Body of pancreas (tissue), 4 donors: ENCODE measurements around the gene DCAF7. TPM values are rescaled to one million over a fixed set of nuclear protein-coding genes. Genes with fewer than 3 reads are reported as not detected.

Source experiments
- ATAC-seq: fragments of 150-250 bp; one replicate; pipeline ENCODE4 v1.9.1; 2016
- DNase-seq, 4 donors: peaks; one replicate each; pipeline ENCODE4 v3.0.0-alpha.2; 2019
- H3K27ac ChIP-seq, 4 donors: fragments of 200-600 bp; sonication (generic); 1 replicate in 3 of 4; 2 replicates in 1 of 4; pipeline versions ENCODE4 v1.5.1 to v1.6.1; 2016 to 2019; ENCODE audit warnings: mild to moderate bottlenecking in 1 of 4, mixed read lengths in 1 of 4, moderate library complexity in 1 of 4
- H3K27me3 ChIP-seq, 2 donors: fragments of 200-600 bp; sonication (generic); one replicate each; pipeline ENCODE4 v1.6.0; 2016; ENCODE audit warnings: mild to moderate bottlenecking in 1 of 2
- H3K36me3 ChIP-seq, 2 donors: fragments of 200-600 bp; sonication (generic); replicated peaks in 1 of 2; 2 replicates each; pipeline ENCODE4 v1.5.1; 2016; ENCODE audit warnings: low read depth in 2 of 2; ENCODE audit not compliant: insufficient read depth in 1 of 2
- H3K4me1 ChIP-seq: fragments of 200-600 bp; sonication (generic); one replicate; pipeline ENCODE4 v1.6.0; 2016
- H3K4me3 ChIP-seq, 2 donors: fragments of 200-600 bp; sonication (generic); 1 replicate in 1 of 2; 2 replicates in 1 of 2; pipeline ENCODE4 v1.5.1; 2016 to 2019
- H3K9me3 ChIP-seq, 3 donors: fragments of 200-600 bp; sonication (generic); 1 replicate in 2 of 3; 2 replicates in 1 of 3; pipeline ENCODE4 v1.5.1; 2016
- CTCF ChIP-seq, 7 experiments: fragments of 450-650 bp in 4 of 7; fragments of 200-600 bp in 3 of 7; sonication (generic) in 3 of 7; IDR thresholded peaks; one replicate each; pipeline ENCODE4 v1.5.1; 2016 to 2019; ENCODE audit warnings: antibody characterized with exemption in 7 of 7
- POLR2A ChIP-seq, 3 donors: fragments of 450-650 bp; IDR thresholded peaks; one replicate each; pipeline ENCODE4 v1.6.1; 2016; ENCODE audit warnings: antibody characterized with exemption in 3 of 3, mild to moderate bottlenecking in 2 of 3
- WGBS, 2 donors: methylation state at CpG; one replicate each; pipeline ENCODE4 v1.1.5; 2017; 5-methylcytosine and 5-hydroxymethylcytosine counted together
- intact Hi-C: fragments of 100-400 bp; cut with DNase I; formaldehyde crosslinking; loops from one replicate; pipeline ENCODE4 v1.15.1; 2023
- total RNA-seq, 2 donors: library from RNA; depleted of rRNA; stranded (reverse); fragments of >200 nt; gene quantifications; one replicate each; pipeline ENCODE4 v1.1.0, GENCODE V29; 2016

The DCAF7 gene
- total RNA-seq, 2 donors from 2014 or later, result 16.8 to 16.9 TPM

- Histone ChIP-seq H3K4me3 (no peak overlapping the region), H3K27ac (no peak overlapping the region), H3K9me3 (no peaks in the 10 kb centered on the region), H3K4me1 (no peaks in the 10 kb centered on the region), H3K36me3 (no peaks in the 10 kb centered on the region), H3K27me3 (no peaks in the 10 kb centered on the region)
- DNase-seq (no peak), ATAC-seq (no peak)
- TF ChIP-seq POLR2A (IDR thresholded peaks at IDR 0.05) (no peak), CTCF (IDR thresholded peaks at IDR 0.05) (no peak)
- intact Hi-C loops, result no loop called here
- 70 to 75% methylated on average over 15 to 26 of the region's 26 CpGs for WGBS, 2 donors
Measured at GRCh38 chr17:63529711-63530556, 20.3 kb upstream of the DCAF7 start.

GRCh38 chr17:63530557-63531021 lies 19.7 kb upstream of the DCAF7 start:
- no peak for TF ChIP-seq POLR2A (IDR thresholded peaks at IDR 0.05)
- no peak for TF ChIP-seq CTCF (IDR thresholded peaks at IDR 0.05)
- H3K4me3 ChIP-seq, result no peak overlapping the region
- H3K27ac ChIP-seq, result no peak overlapping the region
- ATAC-seq (no peak), DNase-seq (no peak)
- H3K9me3 ChIP-seq, result no peaks in the 10 kb centered on the region
- WGBS, 2 donors, result 67 to 76% methylated on average over 1 to 3 of the region's 3 CpGs
- H3K27me3 ChIP-seq, result no peaks in the 10 kb centered on the region
- intact Hi-C loops, result no loop called here
- H3K4me1 ChIP-seq, result no peaks in the 10 kb centered on the region
- H3K36me3 ChIP-seq, result no peaks in the 10 kb centered on the region

- 81 to 89% methylated on average over 6 to 9 of the region's 10 CpGs for WGBS, 2 donors
- DNase-seq, result no peak
- H3K4me1 ChIP-seq, result no peaks in the 10 kb centered on the region
- H3K4me3 ChIP-seq, result no peak overlapping the region
- intact Hi-C loops, result no loop called here
- no peaks in the 10 kb centered on the region for H3K36me3 ChIP-seq
- no peaks in the 10 kb centered on the region for H3K9me3 ChIP-seq
- no peak for ATAC-seq
- no peak overlapping the region for H3K27ac ChIP-seq
- no peak for TF ChIP-seq CTCF (IDR thresholded peaks at IDR 0.05)
- TF ChIP-seq POLR2A (IDR thresholded peaks at IDR 0.05), result no peak
- H3K27me3 ChIP-seq, result no peaks in the 10 kb centered on the region
Measured at GRCh38 chr17:63531022-63531965, 19.0 kb upstream of the DCAF7 start.

GRCh38 chr17:63533433-63534077 lies 16.7 kb upstream of the DCAF7 start:
- Histone ChIP-seq H3K4me1 (peaks cover 6% of the 10 kb centered on the region), H3K4me3 (no peak overlapping the region), H3K27ac (no peak overlapping the region), H3K27me3 (peaks cover 0 to 7% of the 10 kb centered on the region in 2 donors), H3K36me3 (no peaks in the 10 kb centered on the region), H3K9me3 (no peaks in the 10 kb centered on the region)
- DNase-seq, result no peak
- TF ChIP-seq CTCF (IDR thresholded peaks at IDR 0.05) (no peak), POLR2A (IDR thresholded peaks at IDR 0.05) (no peak)
- intact Hi-C loops, result no loop called here
- no peak for ATAC-seq
- WGBS, 2 donors, result 83 to 86% methylated on average over 16 to 20 of the region's 20 CpGs
